ENCODE measurements around the gene IRF9.

IRF9 gene

GRCh38 chr14:24116128-24116814, 44.8 kb upstream of the IRF9 start:
- TF ChIP-seq FOXP2 (optimal IDR thresholded peaks at IDR 0.05; ENCODE audit: borderline replicate concordance, extremely low read depth, extremely low read length, insufficient read depth) (no peak), POLR2AphosphoS5 (IDR thresholded peaks at IDR 0.05; ENCODE audit: low read depth, low read length) (no peak), TAF1 (IDR thresholded peaks at IDR 0.05; ENCODE audit: borderline replicate concordance, insufficient read depth, low read length) (no peak), SIN3A (IDR thresholded peaks at IDR 0.05; ENCODE audit: borderline replicate concordance, insufficient read depth, low read length) (no peak), REST (IDR thresholded peaks at IDR 0.05; ENCODE audit: insufficient read depth in 1 of 2, low read depth in 2 of 2, low read length in 2 of 2) (no peak)

GRCh38 chr14:24117179-24117578, 43.9 kb upstream of the IRF9 start:
- no peak for TF ChIP-seq REST (IDR thresholded peaks at IDR 0.05; ENCODE audit: insufficient read depth in 1 of 2, low read depth in 2 of 2, low read length in 2 of 2)
- TF ChIP-seq SIN3A (IDR thresholded peaks at IDR 0.05; ENCODE audit: borderline replicate concordance, insufficient read depth, low read length), result no peak
- no peak for TF ChIP-seq POLR2AphosphoS5 (IDR thresholded peaks at IDR 0.05; ENCODE audit: low read depth, low read length)
- no peak for TF ChIP-seq FOXP2 (optimal IDR thresholded peaks at IDR 0.05; ENCODE audit: borderline replicate concordance, extremely low read depth, extremely low read length, insufficient read depth)
- no peak for TF ChIP-seq TAF1 (IDR thresholded peaks at IDR 0.05; ENCODE audit: borderline replicate concordance, insufficient read depth, low read length)

GRCh38 chr14:24119691-24120090, 41.4 kb upstream of the IRF9 start:
- TF ChIP-seq FOXP2 (optimal IDR thresholded peaks at IDR 0.05; ENCODE audit: borderline replicate concordance, extremely low read depth, extremely low read length, insufficient read depth), result no peak

GRCh38 chr14:24121210-24121609, 39.9 kb upstream of the IRF9 start:
- TF ChIP-seq FOXP2 (optimal IDR thresholded peaks at IDR 0.05; ENCODE audit: borderline replicate concordance, extremely low read depth, extremely low read length, insufficient read depth), result no peak
- TF ChIP-seq TAF1 (IDR thresholded peaks at IDR 0.05; ENCODE audit: borderline replicate concordance, insufficient read depth, low read length), result no peak
- no peak for TF ChIP-seq POLR2AphosphoS5 (IDR thresholded peaks at IDR 0.05; ENCODE audit: low read depth, low read length)
- no peak for TF ChIP-seq SIN3A (IDR thresholded peaks at IDR 0.05; ENCODE audit: borderline replicate concordance, insufficient read depth, low read length)
- no peak for TF ChIP-seq REST (IDR thresholded peaks at IDR 0.05; ENCODE audit: insufficient read depth in 1 of 2, low read depth in 2 of 2, low read length in 2 of 2)

GRCh38 chr14:24122416-24122815, 38.6 kb upstream of the IRF9 start:
- TF ChIP-seq REST (IDR thresholded peaks at IDR 0.05; ENCODE audit: insufficient read depth in 1 of 2, low read depth in 2 of 2, low read length in 2 of 2), result no peak
- no peak for TF ChIP-seq SIN3A (IDR thresholded peaks at IDR 0.05; ENCODE audit: borderline replicate concordance, insufficient read depth, low read length)
- TF ChIP-seq TAF1 (IDR thresholded peaks at IDR 0.05; ENCODE audit: borderline replicate concordance, insufficient read depth, low read length), result no peak
- TF ChIP-seq FOXP2 (optimal IDR thresholded peaks at IDR 0.05; ENCODE audit: borderline replicate concordance, extremely low read depth, extremely low read length, insufficient read depth), result no peak
- TF ChIP-seq POLR2AphosphoS5 (IDR thresholded peaks at IDR 0.05; ENCODE audit: low read depth, low read length), result no peak

Data from PFSK-1 (cell line).